Heart right ventricle (tissue), 16 donors: ENCODE results near the gene KCNK10. TPM values are rescaled to one million over a fixed set of nuclear protein-coding genes. Genes with fewer than 3 reads are reported as not detected.

Experiments used
- ATAC-seq, 8 donors: fragments of 200-7000 bp; cut with Tn5 transposase; one replicate each; pipeline ENCODE4 v1.9.1; 2020; ENCODE audit warnings: mild to moderate bottlenecking in 8 of 8, moderate library complexity in 8 of 8, moderate number of reproducible peaks in 1 of 8
- DNase-seq, 2 donors: peaks; one replicate each; pipeline ENCODE4 v3.0.0-alpha.2; 2020
- H3K27ac ChIP-seq, 10 donors: fragments of 200-600 bp; sonication (generic) in 2 of 10; one replicate each; pipeline versions ENCODE4 v1.5.0 to v1.8.0; 2020 to 2022; ENCODE audit warnings: mild to moderate bottlenecking in 3 of 10
- H3K27me3 ChIP-seq, 7 donors: fragments of 200-600 bp; one replicate each; pipeline ENCODE4 v1.8.0; 2021 to 2022; ENCODE audit warnings: mild to moderate bottlenecking in 2 of 7
- H3K36me3 ChIP-seq, 9 donors: fragments of 200-600 bp; sonication (generic) in 1 of 9; one replicate each; pipeline versions ENCODE4 v1.5.0 to v1.8.0; 2020 to 2022; ENCODE audit warnings: mild to moderate bottlenecking in 2 of 9
- H3K4me1 ChIP-seq, 9 donors: fragments of 200-600 bp; sonication (generic) in 1 of 9; one replicate each; pipeline versions ENCODE4 v1.5.0 to v1.8.0; 2020 to 2022; ENCODE audit warnings: mild to moderate bottlenecking in 4 of 9
- H3K4me3 ChIP-seq, 10 donors: fragments of 200-600 bp; sonication (generic) in 2 of 10; one replicate each; pipeline versions ENCODE4 v1.5.0 to v1.8.0; 2020 to 2022; ENCODE audit warnings: mild to moderate bottlenecking in 7 of 10, moderate library complexity in 2 of 10
- H3K9me3 ChIP-seq, 11 donors: fragments of 200-600 bp in 10 of 11; sonication (generic) in 2 of 11; one replicate each; pipeline versions ENCODE4 v1.5.0 to v1.8.0; 2013 to 2022; ENCODE audit warnings: mild to moderate bottlenecking in 2 of 11, control low read depth in 1 of 11, moderate library complexity in 1 of 11
- WGBS, 2 donors: extraction: QIAGEN DNeasy Blood & Tissue Kit; methylation state at CpG; one replicate each; pipeline ENCODE4 v1.1.7; 2013; ENCODE audit warnings: inconsistent platforms in 1 of 2; 5-methylcytosine and 5-hydroxymethylcytosine counted together
- intact Hi-C, 10 donors: fragments of 100-400 bp; cut with DNase I; formaldehyde crosslinking; loops; one replicate each; pipeline versions ENCODE4 v1.11.1 to v1.14.2; 2022
- polyA plus RNA-seq, 2 donors: library from polyadenylated mRNA; stranded (reverse); fragments of 200-250 nt; gene quantifications; one replicate each; pipeline ENCODE4 v1.2.3, GENCODE V29; 2013
- total RNA-seq, 10 donors: library from RNA; stranded (reverse); fragmentation: NEBNext Ultra II Directional in 3 of 10; extraction: Animal tissue kit (Norgen Biotek cat#: 25700) in 3 of 10; gene quantifications; one replicate each; pipeline versions ENCODE4 v1.2.1 to v1.2.4, GENCODE V29; 2021 to 2023
- TF ChIP-seq, protein P1 (sequence below), 9 donors: fragments of 200-600 bp; sonication (generic) in 2 of 9; IDR thresholded peaks; one replicate each; pipeline versions ENCODE4 v1.5.0 to v1.8.0; 2021 to 2022; ENCODE audit warnings: antibody characterized with exemption in 9 of 9, mild to moderate bottlenecking in 5 of 9, moderate library complexity in 1 of 9
- donor health status: Arrhythmogenic right ventricular cardiomyopathy.
- donor health status: ischemic (EF 13 %, LVEDD 7.1; RV severe dilation, severe dysfunction).
- donor health status: healthy with polysubstance abuse.
- donor health status: DM: no; HTN: yes; CAD: no.
- donor health status: DM: no; HTN: no; CAD: no.
- donor health status: ischemic (EF 25% LVEDD 6.9; RV normal size, moderate dysfunction).
- donor health status: ischemic (EF 25% LVEDD 5.7; RV mildly dilated, moderate dysfunction).
- donor health status: healthy.
- donor health status: DM: yes; HTN: yes; CAD: no.
- donor health status: Ischemic cardiomyopathy.
- donor health status: ischemic (EF 35%, LVEDD 5.7; RV mildly dilated, moderate dysfunction).
- donor health status: nonischemic (EF 11% LVEDD 7.7; RV severe dilation, severe dysfunction).
- donor health status: DM: yes; HTN: yes; CAD: no.
- donor health status: PGD.
- donor health status: ischemic (EF 29% LVEDD 5.4; RV normal size, mild dysfunction).
- donor health status: nonischemic (EF 23%, LVEDD 6.1; RV moderate dilation, normal function).

The KCNK10 gene
- total and polyA plus RNA-seq, 12 donors, result 0.01 to 0.21 (median 0.11) TPM; not detected in 9

DNA sequence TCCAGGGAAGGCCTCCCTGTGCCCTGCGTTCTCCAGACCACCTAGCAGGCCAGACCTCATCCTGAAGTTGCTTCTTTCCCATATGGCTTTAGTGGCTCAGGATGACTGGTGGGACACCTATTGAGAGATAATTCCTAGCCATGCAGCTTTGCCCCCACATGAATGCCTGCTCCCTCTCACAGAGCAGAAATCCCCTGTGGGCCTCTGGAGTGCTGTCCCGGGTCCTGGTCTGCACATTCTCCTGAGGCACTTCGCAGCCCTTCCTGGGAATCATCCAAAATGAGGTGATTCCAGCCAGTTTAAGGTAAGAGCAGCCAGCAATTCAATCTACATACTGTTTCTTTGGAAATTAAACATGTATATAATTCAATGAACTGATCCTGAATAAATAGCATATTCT lies 182.2 kb downstream of the KCNK10 start:
- ATAC-seq (no peak), DNase-seq (no peak)
- no peaks in the 10 kb centered on the region for H3K36me3 ChIP-seq

DNA sequence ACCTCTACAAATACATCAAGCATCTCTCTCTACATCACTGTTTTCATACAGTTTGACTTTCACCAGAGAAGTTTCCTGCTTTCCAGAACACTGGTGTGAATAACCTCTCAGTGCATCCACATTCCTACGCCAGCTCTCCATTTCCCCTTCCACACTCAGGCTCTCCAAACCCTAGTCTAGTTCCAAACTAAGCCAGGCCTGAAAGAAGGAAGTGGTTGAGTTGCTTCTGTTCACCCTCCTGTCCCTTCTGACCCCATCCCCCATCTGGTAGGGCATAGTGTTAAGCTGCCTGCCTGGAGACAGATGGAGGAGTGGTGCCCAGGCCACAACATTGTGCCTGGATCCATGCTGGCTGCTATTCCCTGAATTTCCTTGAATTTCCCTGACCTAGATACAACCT lies 185.7 kb downstream of the KCNK10 start:
- DNase-seq, result no peak
- peaks cover 0 to 4% (median 0%) of the 10 kb centered on the region in 9 donors for H3K4me1 ChIP-seq
- no peak overlapping the region for H3K27ac ChIP-seq
- H3K27me3 ChIP-seq, result peaks cover 0 to 12% (median 3%) of the 10 kb centered on the region in 7 donors
- no peaks in the 10 kb centered on the region for H3K36me3 ChIP-seq
- TF ChIP-seq, protein P1, sequence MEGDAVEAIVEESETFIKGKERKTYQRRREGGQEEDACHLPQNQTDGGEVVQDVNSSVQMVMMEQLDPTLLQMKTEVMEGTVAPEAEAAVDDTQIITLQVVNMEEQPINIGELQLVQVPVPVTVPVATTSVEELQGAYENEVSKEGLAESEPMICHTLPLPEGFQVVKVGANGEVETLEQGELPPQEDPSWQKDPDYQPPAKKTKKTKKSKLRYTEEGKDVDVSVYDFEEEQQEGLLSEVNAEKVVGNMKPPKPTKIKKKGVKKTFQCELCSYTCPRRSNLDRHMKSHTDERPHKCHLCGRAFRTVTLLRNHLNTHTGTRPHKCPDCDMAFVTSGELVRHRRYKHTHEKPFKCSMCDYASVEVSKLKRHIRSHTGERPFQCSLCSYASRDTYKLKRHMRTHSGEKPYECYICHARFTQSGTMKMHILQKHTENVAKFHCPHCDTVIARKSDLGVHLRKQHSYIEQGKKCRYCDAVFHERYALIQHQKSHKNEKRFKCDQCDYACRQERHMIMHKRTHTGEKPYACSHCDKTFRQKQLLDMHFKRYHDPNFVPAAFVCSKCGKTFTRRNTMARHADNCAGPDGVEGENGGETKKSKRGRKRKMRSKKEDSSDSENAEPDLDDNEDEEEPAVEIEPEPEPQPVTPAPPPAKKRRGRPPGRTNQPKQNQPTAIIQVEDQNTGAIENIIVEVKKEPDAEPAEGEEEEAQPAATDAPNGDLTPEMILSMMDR (IDR thresholded peaks at IDR 0.05), result no peak
- WGBS, 2 donors, result 77 to 86% methylated on average over 1 of the region's 1 CpG
- H3K9me3 ChIP-seq, result peaks cover 0 to 10% (median 2%) of the 10 kb centered on the region in 11 donors
- intact Hi-C loops, result no loop called here
- no peak overlapping the region for H3K4me3 ChIP-seq
- ATAC-seq, result no peak

More for the DNA sequence above, 182.2 kb downstream of the KCNK10 start:
- no peak overlapping the region for H3K4me3 ChIP-seq
- TF ChIP-seq, protein P1 (IDR thresholded peaks at IDR 0.05), result no peak
- no peaks in the 10 kb centered on the region for H3K9me3 ChIP-seq
- H3K27me3 ChIP-seq, result peaks cover 0 to 15% (median 0%) of the 10 kb centered on the region in 7 donors
- no peak overlapping the region for H3K27ac ChIP-seq
- WGBS, 2 donors, result 55 to 61% methylated on average over 3 of the region's 3 CpGs
- intact Hi-C loops, result no loop called here
- H3K4me1 ChIP-seq, result peaks cover 0 to 4% (median 0%) of the 10 kb centered on the region in 9 donors

Other genes with a start within 250 kb of the KCNK10 start
- 10 to 100 TPM in 4 of 10 donors, 1 to 10 TPM in 6; 5.1 to 14.7 (median 9.2) TPM for gene SPATA7, start 62.4 kb upstream of the KCNK10 start, total RNA-seq
- 1 to 10 TPM; 3.1 to 6.0 TPM for gene SPATA7, start 62.4 kb upstream of the KCNK10 start, polyA plus RNA-seq
- 10 to 100 TPM; 25.0 to 62.1 (median 39.8) TPM for gene PTPN21, start 231.7 kb upstream of the KCNK10 start, total RNA-seq
- gene PTPN21, start 231.7 kb upstream of the KCNK10 start, polyA plus RNA-seq, result 1 to 10 TPM; 5.3 to 9.7 TPM
- 10 to 100 TPM; 35.4 to 49.4 (median 38.7) TPM for gene ZC3H14, start 239.8 kb upstream of the KCNK10 start, total RNA-seq
- gene ZC3H14, start 239.8 kb upstream of the KCNK10 start, polyA plus RNA-seq, result 10 to 100 TPM; 24.5 to 32.4 TPM